ENCODE measurements around the gene PRR7. TPM values are rescaled to one million over a fixed set of nuclear protein-coding genes. Genes with fewer than 3 reads are reported as not detected.

The PRR7 gene
- polyA plus RNA-seq, 4 donors: 0.76 to 2.4 (median 0.99) TPM

DNA sequence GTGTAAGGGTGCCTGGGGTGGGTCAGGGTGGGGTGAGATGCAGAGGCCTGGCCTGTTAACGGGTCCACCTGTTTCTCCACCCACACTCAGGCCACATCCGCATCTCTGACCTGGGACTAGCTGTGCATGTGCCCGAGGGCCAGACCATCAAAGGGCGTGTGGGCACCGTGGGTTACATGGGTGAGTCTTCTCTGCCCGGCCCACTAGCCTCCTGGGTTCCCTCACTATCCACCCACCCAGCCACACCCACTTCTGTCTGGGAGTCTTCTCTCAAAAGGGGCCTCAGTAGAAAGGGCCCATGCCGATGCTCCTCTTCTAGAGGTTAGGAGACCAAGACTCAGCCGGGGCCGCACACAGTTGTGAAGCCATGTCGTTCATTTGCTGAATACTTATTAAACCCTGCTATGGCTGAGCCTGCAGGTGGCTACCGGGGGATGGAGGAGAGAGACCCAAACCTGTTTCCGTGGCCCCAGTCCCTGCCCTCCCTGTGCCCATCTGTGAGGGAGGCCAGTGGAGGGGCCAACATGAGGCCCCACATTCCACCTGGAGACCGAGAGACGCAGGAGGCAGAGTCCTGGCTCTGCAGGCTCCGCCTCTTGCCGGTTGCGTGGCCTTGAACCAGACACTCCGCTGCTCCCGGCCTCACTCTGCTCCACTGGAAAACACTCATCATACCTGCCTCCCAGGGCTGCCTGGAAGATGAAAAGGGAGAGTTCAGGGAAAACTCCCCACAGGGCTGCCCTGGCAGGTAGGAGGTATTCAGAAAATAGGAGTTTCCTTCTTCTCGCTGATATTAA lies 11.5 kb upstream of the PRR7 start:
- no peak for DNase-seq (ENCODE audit: low read depth in 4 of 4, low spot score in 3 of 4)

DNA sequence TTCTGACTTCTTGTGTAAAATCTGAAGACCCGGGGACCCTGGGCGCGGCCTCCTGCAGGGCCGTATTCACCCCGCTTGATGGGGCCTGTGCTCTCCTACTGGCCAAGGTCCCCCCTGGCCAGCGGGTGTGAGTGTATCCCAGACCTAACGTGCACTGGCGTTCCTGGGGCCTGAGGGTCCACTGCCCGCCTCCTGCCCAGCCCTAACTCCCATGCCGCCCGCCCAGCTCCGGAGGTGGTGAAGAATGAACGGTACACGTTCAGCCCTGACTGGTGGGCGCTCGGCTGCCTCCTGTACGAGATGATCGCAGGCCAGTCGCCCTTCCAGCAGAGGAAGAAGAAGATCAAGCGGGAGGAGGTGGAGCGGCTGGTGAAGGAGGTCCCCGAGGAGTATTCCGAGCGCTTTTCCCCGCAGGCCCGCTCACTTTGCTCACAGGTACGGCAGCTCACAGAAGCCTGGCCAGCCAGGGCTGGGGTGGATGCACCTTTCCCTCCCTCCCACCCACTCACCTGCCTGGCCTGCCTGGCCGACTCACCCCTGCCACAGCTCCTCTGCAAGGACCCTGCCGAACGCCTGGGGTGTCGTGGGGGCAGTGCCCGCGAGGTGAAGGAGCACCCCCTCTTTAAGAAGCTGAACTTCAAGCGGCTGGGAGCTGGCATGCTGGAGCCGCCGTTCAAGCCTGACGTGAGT lies 10.6 kb upstream of the PRR7 start:
- no peak for DNase-seq (ENCODE audit: low read depth in 4 of 4, low spot score in 3 of 4)

GRCh38 chr5:177437623-177438022 lies 9.0 kb upstream of the PRR7 start:
- DNase-seq (ENCODE audit: low read depth in 4 of 4, low spot score in 3 of 4): no peak

DNA sequence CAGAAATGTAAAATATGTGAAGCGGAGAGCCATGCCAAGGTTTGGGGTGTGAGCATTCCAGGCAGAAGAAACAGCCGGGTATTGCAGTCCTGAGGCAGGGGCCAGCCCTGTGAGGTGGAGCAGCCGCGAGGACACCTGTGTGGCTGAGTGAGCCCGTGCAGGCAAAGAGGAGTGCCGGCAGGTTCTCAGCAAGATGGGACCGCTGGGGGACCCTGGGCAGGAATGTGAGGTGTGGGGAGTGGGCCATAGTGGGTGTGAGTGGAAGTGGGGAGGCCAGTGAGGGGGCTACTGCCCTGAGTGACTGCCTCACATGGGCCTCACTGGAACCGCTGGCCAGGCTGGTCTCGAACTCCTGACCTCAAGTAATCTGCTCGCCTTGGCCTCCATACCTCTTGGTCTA lies 8.1 kb upstream of the PRR7 start:
- DNase-seq (ENCODE audit: low read depth in 4 of 4, low spot score in 3 of 4): no peak

GRCh38 chr5:177439518-177440053 lies 7.0 kb upstream of the PRR7 start:
- no peak for DNase-seq (ENCODE audit: low read depth in 4 of 4, low spot score in 3 of 4)

DNA sequence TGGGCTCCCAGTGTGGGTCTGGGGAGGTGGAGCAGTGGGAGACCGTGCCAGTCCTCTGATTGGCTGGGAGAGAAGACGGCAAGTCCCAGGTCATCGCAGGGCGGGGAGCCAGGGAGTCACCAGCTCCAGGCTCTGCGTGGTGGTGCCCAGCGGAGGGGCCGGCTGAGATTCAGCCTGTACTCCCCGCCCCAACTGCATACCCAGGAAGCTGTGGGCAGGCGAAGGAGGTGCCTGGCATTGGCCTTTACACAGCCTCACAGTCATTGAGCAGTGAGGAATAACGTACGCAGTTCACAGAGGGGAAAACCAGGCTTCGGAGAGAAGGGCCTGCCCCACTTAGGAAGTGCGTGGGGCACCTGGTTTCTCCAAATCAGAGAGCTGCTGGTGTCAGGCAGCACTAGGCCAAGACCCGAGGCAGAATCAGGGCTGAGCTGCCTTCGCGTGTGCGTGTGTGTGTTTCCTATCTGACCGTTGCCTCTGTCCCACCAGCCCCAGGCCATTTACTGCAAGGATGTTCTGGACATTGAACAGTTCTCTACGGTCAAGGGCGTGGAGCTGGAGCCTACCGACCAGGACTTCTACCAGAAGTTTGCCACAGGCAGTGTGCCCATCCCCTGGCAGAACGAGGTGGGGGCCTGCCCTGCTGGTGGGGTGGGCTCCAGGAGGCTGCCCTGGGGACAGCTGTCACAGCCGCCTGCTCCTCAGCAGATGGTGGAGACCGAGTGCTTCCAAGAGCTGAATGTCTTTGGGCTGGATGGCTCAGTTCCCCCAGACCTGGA lies 6.2 kb upstream of the PRR7 start:
- DNase-seq (ENCODE audit: low read depth in 4 of 4, low spot score in 3 of 4): no peak

DNA sequence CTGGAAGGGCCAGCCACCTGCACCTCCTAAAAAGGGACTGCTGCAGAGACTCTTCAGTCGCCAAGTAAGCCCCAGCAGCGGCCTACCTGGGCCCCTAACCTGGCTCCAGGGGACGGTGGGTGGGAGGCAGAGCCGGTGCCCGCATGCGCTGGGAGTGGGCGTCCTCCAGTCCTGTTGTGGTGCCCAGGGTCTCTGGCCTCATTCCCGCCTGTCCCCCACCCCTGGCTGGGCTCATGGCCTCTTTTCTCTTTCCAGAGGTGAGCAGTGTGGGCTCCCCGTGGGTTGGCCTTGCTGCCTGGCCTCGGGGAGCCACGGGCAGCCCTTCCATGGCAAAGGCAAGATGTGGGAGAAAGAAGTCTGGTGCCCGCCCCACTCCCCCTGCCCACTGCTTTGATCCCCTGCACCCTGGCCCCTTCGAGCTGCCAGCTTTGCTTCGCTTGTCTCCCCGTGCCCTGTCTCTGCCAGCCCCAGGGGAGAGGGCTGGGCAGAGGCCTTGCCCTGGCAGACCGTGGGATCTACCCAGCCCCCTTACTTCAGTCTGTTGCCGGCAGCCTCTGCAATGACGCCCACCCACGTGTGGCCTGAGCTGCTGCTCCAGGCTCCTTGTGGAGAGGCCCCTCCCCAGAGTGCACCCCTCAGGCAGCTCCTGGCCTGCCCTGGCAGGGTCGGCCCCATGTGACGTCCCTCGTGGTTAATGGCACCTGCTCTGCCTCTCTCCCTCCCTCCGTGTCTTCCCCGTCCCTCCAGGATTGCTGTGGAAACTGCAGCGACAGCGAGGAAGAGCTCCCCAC lies 5.4 kb upstream of the PRR7 start:
- no peak for DNase-seq (ENCODE audit: low read depth in 4 of 4, low spot score in 3 of 4)

GRCh38 chr5:177442066-177442826 lies 4.4 kb upstream of the PRR7 start:
- DNase-seq (ENCODE audit: low read depth in 4 of 4, low spot score in 3 of 4): no peak

GRCh38 chr5:177443144-177443983 lies 3.2 kb upstream of the PRR7 start:
- no peak for DNase-seq (ENCODE audit: low read depth in 4 of 4, low spot score in 3 of 4)

- no peak for DNase-seq (ENCODE audit: low read depth in 4 of 4, low spot score in 3 of 4)
These were observed 2.2 kb upstream of the PRR7 start for GRCh38 chr5:177444106-177445051.

DNA sequence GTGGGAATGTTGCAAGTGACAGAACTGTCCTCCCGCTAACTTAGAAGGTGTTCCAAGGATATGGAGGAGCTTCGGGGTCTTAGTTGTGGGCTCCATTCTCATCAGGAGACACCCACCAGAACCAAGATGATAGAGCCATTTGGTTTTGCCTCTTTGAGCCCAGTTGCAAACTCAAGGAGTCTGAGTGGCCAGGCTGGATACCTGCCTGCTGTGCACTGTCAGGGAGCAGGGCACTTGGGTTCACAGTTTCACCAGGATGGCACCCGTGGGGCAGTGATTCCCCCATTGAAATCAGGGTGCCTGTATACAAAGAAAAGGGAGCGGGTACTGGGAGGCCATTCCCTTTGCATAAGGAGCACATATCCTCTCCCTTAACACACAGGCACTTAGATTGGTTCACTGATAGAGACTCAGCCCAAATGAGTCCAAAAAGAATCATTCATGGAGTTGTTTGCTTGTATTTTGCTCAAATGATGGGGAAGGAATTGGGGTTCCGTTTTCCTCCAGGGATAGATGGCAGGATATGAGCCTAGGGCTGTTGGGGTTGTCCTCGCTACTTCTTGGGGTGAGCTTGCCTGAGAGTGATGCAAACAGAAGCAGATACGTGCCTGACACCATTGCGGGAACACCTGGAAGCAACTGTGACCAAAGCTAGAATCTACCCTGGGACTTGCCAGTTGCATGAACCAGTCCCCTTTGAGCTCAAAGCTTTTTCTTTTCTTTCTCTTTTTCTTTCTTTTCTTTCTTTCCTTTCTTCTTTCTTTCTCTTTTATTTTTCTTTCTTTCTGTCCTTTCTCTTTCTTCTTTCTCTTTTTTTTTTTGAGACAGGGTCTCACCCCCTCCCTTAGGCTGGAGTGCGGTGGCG lies 1.3 kb upstream of the PRR7 start:
- no peak for DNase-seq (ENCODE audit: low read depth in 4 of 4, low spot score in 3 of 4)

GRCh38 chr5:177445917-177446199 lies 756 bp upstream of the PRR7 start:
- DNase-seq (ENCODE audit: low read depth in 4 of 4, low spot score in 3 of 4): no peak

DNA sequence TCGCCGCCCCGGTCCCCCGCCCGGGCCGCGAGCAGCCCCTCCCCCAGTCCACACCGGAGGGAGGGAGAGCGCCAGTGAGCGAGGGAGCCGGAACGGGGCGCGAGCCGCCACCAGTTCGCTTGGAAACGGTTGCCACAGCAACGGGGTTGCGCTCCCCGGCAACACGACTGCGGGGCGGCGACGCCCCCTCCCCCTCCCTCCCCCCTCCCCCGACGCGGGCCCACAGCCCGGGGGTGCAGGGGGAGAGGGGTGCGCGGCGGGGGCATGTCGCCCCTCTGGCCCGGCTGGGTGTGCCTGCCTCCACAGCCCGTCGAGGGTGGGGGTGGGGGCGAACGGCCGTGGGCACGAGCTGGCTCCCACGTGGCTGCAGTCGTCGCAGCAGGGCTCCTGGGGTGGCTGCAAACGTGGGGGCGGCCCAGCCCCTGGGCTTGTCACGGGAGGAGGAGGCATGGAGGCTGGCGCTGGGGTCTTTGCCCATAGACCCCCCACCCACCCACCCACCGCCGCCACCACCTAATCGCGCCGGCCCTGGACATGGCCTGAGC lies 524 bp downstream of the PRR7 start:
- DNase-seq (ENCODE audit: low read depth in 4 of 4, low spot score in 3 of 4): no peak

DNA sequence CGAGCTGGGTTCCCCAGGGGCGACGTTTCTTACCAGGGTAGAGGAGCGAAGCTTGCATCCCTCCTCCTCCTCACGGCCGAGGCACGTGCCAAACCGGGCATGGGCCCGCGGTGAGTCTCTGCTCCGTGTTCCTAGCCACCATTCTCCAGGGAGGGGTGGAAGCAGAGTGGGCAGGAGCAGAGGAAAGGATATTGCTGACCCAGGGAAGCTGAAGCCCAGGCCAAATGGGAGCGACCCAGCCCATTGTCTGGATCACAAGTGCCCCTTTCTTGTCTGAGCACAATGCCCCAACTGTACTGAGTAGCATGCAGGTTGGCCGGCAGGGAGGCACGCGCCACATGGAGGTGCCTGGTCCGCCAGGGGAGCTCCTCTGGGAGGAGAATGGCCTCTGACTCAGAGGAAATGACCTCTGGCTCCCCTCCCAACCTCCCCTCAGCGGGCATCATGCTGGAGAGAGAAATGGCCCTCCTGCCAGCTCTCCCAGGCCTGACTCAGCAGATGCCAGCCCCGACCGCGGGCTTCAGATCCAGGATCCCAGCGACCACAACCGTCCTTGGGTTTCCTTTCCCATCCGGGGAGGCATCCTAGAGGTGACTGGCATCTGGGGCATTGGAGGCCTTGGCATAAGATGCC lies 1.1 kb downstream of the PRR7 start:
- no peak for DNase-seq (ENCODE audit: low read depth in 4 of 4, low spot score in 3 of 4)

- no peak for DNase-seq (ENCODE audit: low read depth in 4 of 4, low spot score in 3 of 4)
These were observed 1.8 kb downstream of the PRR7 start for GRCh38 chr5:177448244-177448950.

Measured in left renal pelvis (tissue), 4 donors.